Heart left ventricle (tissue), 13 donors: ENCODE data around the gene SRGAP2B.
"Not testable (repeated sequence)": the region's sequence is repeated elsewhere in the genome, so short reads cannot be mapped to it uniquely, and the experiment has no call there.

ENCODE experiments used
- CTCF ChIP-seq, 12 donors: fragments of 200-600 bp; sonication (generic) in 4 of 12; IDR thresholded peaks; one replicate each; pipeline versions ENCODE4 v1.5.0 to v1.8.0; 2018 to 2022; ENCODE audit warnings: antibody characterized with exemption in 12 of 12, mild to moderate bottlenecking in 5 of 12
- POLR2A ChIP-seq, 2 donors: fragments of 450-650 bp; IDR thresholded peaks; one replicate each; pipeline ENCODE4 v1.6.1; 2017; ENCODE audit warnings: antibody characterized with exemption in 2 of 2, mild to moderate bottlenecking in 2 of 2, moderate library complexity in 2 of 2
- donor health status: ischemic (EF 13 %, LVEDD 7.1; RV severe dilation, severe dysfunction).
- donor health status: DM: no; HTN: yes; CAD: no.
- donor health status: DM: no; HTN: no; CAD: no.
- donor health status: ischemic (EF 25% LVEDD 6.9; RV normal size, moderate dysfunction).
- donor health status: ischemic (EF 25% LVEDD 5.7; RV mildly dilated, moderate dysfunction).
- donor health status: ischemic (EF 35%, LVEDD 5.7; RV mildly dilated, moderate dysfunction).
- donor health status: nonischemic (EF 11% LVEDD 7.7; RV severe dilation, severe dysfunction).
- donor health status: DM: yes; HTN: yes; CAD: no.
- donor health status: PGD.
- donor health status: ischemic (EF 29% LVEDD 5.4; RV normal size, mild dysfunction).
- donor health status: nonischemic (EF 23%, LVEDD 6.1; RV moderate dilation, normal function).

- TF ChIP-seq CTCF, POLR2A (IDR thresholded peaks at IDR 0.05): not testable (repeated sequence)
These were observed 15.4 kb downstream of the SRGAP2B start for GRCh38 chr1:145079737-145080136.
